Stimulated activated naive CD8-positive, alpha-beta T cell treated with anti-CD3 and anti-CD28 coated beads, Interleukin-15, amount 100 ng/mL, for 72 hours (primary cell): ENCODE data around the gene DHRS12.

Experiments used
- ATAC-seq: fragments of 150-1000 bp; cut with Tn5 transposase; 2 replicates; pipeline ENCODE4 v1.10.0; 2021; ENCODE audit warnings: mild to moderate bottlenecking, moderate library complexity
- DNase-seq, 2 donors: peaks; one replicate each; pipeline ENCODE4 v3.0.0; 2021 to 2022
- H3K27ac Mint-ChIP-seq, 2 donors: one replicate each; pipeline ENCODE4 v1.8.0; 2022; ENCODE audit warnings: mild to moderate bottlenecking in 2 of 2, mixed read lengths in 2 of 2, moderate library complexity in 2 of 2
- H3K27me3 Mint-ChIP-seq: one replicate; pipeline ENCODE4 v1.8.0; 2022; ENCODE audit warnings: mixed read lengths
- H3K4me1 Mint-ChIP-seq: one replicate; pipeline ENCODE4 v1.8.0; 2022; ENCODE audit warnings: mild to moderate bottlenecking, mixed read lengths
- H3K4me3 Mint-ChIP-seq, 2 donors: one replicate each; pipeline ENCODE4 v1.8.0; 2022; ENCODE audit warnings: mild to moderate bottlenecking in 2 of 2, mixed read lengths in 2 of 2, moderate library complexity in 1 of 2
- H3K9me3 Mint-ChIP-seq, 2 donors: one replicate each; pipeline ENCODE4 v1.8.0; 2022; ENCODE audit warnings: mixed read lengths in 2 of 2

Gene DHRS12

GRCh38 chr13:51768976-51769375 lies 35.0 kb downstream of the DHRS12 start:
- no peak overlapping the region for H3K4me3 Mint-ChIP-seq
- ATAC-seq (no peak), DNase-seq (no peak)
- no peak overlapping the region for H3K27ac Mint-ChIP-seq
- no peaks in the 10 kb centered on the region for H3K9me3 Mint-ChIP-seq
- H3K4me1 Mint-ChIP-seq = peaks cover 30% of the 10 kb centered on the region
- H3K27me3 Mint-ChIP-seq = no peaks in the 10 kb centered on the region

GRCh38 chr13:51768378-51768921 lies 35.5 kb downstream of the DHRS12 start:
- Mint-ChIP-seq H3K9me3 (no peaks in the 10 kb centered on the region), H3K4me1 (peaks cover 35% of the 10 kb centered on the region), H3K27me3 (no peaks in the 10 kb centered on the region), H3K4me3 (no peak overlapping the region), H3K27ac (peak overlapping the region in 1 of 2 donors; percentile 71)
- ATAC-seq (no peak), DNase-seq (no peak)

GRCh38 chr13:51767100-51767499 lies 36.9 kb downstream of the DHRS12 start:
- no peak overlapping the region for H3K4me3 Mint-ChIP-seq
- H3K27me3 Mint-ChIP-seq = no peaks in the 10 kb centered on the region
- no peaks in the 10 kb centered on the region for H3K9me3 Mint-ChIP-seq
- H3K27ac Mint-ChIP-seq = no peak overlapping the region
- no peak for DNase-seq
- no peak for ATAC-seq
- H3K4me1 Mint-ChIP-seq = peaks cover 44% of the 10 kb centered on the region

- H3K27me3 Mint-ChIP-seq = no peaks in the 10 kb centered on the region
- H3K27ac Mint-ChIP-seq = peak overlapping the region; percentile 95 to 96
- DNase-seq = no peak
- H3K4me1 Mint-ChIP-seq = peaks cover 44% of the 10 kb centered on the region
- H3K4me3 Mint-ChIP-seq = peak overlapping the region; percentile 88 to 94
- no peaks in the 10 kb centered on the region for H3K9me3 Mint-ChIP-seq
- ATAC-seq = no peak
Observed at GRCh38 chr13:51765142-51765515, 38.8 kb downstream of the DHRS12 start.

GRCh38 chr13:51764184-51765141 lies 39.5 kb downstream of the DHRS12 start:
- Mint-ChIP-seq H3K27ac (peak overlapping the region; percentile 95 to 96), H3K9me3 (no peaks in the 10 kb centered on the region), H3K27me3 (no peaks in the 10 kb centered on the region), H3K4me3 (peak overlapping the region; percentile 88 to 94), H3K4me1 (peaks cover 44% of the 10 kb centered on the region)
- DNase-seq = peak; percentile 65 to 80
- peak; percentile 96 for ATAC-seq

GRCh38 chr13:51763486-51763885 lies 40.5 kb downstream of the DHRS12 start:
- Mint-ChIP-seq H3K4me1 (peaks cover 44% of the 10 kb centered on the region), H3K27ac (peak overlapping the region; percentile 19 to 56), H3K9me3 (no peaks in the 10 kb centered on the region), H3K4me3 (peak overlapping the region in 1 of 2 donors; percentile 5), H3K27me3 (no peaks in the 10 kb centered on the region)
- DNase-seq (no peak), ATAC-seq (no peak)

GRCh38 chr13:51761643-51762350 lies 42.2 kb downstream of the DHRS12 start:
- Mint-ChIP-seq H3K4me3 (no peak overlapping the region), H3K27me3 (no peaks in the 10 kb centered on the region)
- no peak for ATAC-seq

GRCh38 chr13:51760592-51760991 lies 43.4 kb downstream of the DHRS12 start:
- DNase-seq = no peak
- Mint-ChIP-seq H3K27me3 (no peaks in the 10 kb centered on the region), H3K9me3 (no peaks in the 10 kb centered on the region), H3K4me1 (peaks cover 30% of the 10 kb centered on the region), H3K27ac (peak overlapping the region; percentile 14 to 31), H3K4me3 (no peak overlapping the region)
- no peak for ATAC-seq

More at GRCh38 chr13:51761643-51762350, 42.2 kb downstream of the DHRS12 start:
- no peaks in the 10 kb centered on the region for H3K9me3 Mint-ChIP-seq
- H3K4me1 Mint-ChIP-seq = peaks cover 43% of the 10 kb centered on the region
- H3K27ac Mint-ChIP-seq = no peak overlapping the region
- DNase-seq = no peak

GRCh38 chr13:51759240-51759639 lies 44.7 kb downstream of the DHRS12 start:
- DNase-seq = no peak
- peaks cover 17% of the 10 kb centered on the region for H3K4me1 Mint-ChIP-seq
- no peak for ATAC-seq
- H3K9me3 Mint-ChIP-seq = no peaks in the 10 kb centered on the region
- H3K27ac Mint-ChIP-seq = no peak overlapping the region
- no peak overlapping the region for H3K4me3 Mint-ChIP-seq
- H3K27me3 Mint-ChIP-seq = no peaks in the 10 kb centered on the region

GRCh38 chr13:51758691-51759090 lies 45.3 kb downstream of the DHRS12 start:
- Mint-ChIP-seq H3K4me1 (peaks cover 11% of the 10 kb centered on the region), H3K9me3 (no peaks in the 10 kb centered on the region), H3K4me3 (no peak overlapping the region), H3K27me3 (no peaks in the 10 kb centered on the region), H3K27ac (peak overlapping the region in 1 of 2 donors; percentile 31)
- ATAC-seq (no peak), DNase-seq (no peak)

- H3K4me3 Mint-ChIP-seq = no peak overlapping the region
- no peak overlapping the region for H3K27ac Mint-ChIP-seq
- no peaks in the 10 kb centered on the region for H3K9me3 Mint-ChIP-seq
- no peaks in the 10 kb centered on the region for H3K4me1 Mint-ChIP-seq
- DNase-seq = no peak
- H3K27me3 Mint-ChIP-seq = no peaks in the 10 kb centered on the region
- no peak for ATAC-seq
Observed at GRCh38 chr13:51756651-51757050, 47.3 kb downstream of the DHRS12 start.

GRCh38 chr13:51747438-51748434 lies 56.2 kb downstream of the DHRS12 start:
- Mint-ChIP-seq H3K9me3 (peaks cover 8 to 16% of the 10 kb centered on the region in 2 donors), H3K4me3 (no peak overlapping the region), H3K27me3 (no peaks in the 10 kb centered on the region), H3K4me1 (no peaks in the 10 kb centered on the region), H3K27ac (peak overlapping the region in 1 of 2 donors; percentile 48)
- ATAC-seq (no peak), DNase-seq (no peak)

- no peak for ATAC-seq
- Mint-ChIP-seq H3K9me3 (peaks cover 8 to 16% of the 10 kb centered on the region in 2 donors), H3K27me3 (no peaks in the 10 kb centered on the region), H3K4me3 (no peak overlapping the region), H3K4me1 (no peaks in the 10 kb centered on the region), H3K27ac (no peak overlapping the region)
- no peak for DNase-seq
Observed at GRCh38 chr13:51746802-51747201, 57.2 kb downstream of the DHRS12 start.

- no peaks in the 10 kb centered on the region for H3K27me3 Mint-ChIP-seq
- H3K4me1 Mint-ChIP-seq = peaks cover 10% of the 10 kb centered on the region
- no peak overlapping the region for H3K4me3 Mint-ChIP-seq
- no peak for DNase-seq
- no peak for ATAC-seq
- H3K9me3 Mint-ChIP-seq = peaks cover 8 to 16% of the 10 kb centered on the region in 2 donors
- H3K27ac Mint-ChIP-seq = peak overlapping the region in 1 of 2 donors; percentile 19
Observed at GRCh38 chr13:51745243-51745642, 58.7 kb downstream of the DHRS12 start.

- ATAC-seq (no peak), DNase-seq (no peak)
- Mint-ChIP-seq H3K27ac (no peak overlapping the region), H3K4me3 (no peak overlapping the region), H3K9me3 (peaks cover under 1 to 4% of the 10 kb centered on the region in 2 donors), H3K27me3 (no peaks in the 10 kb centered on the region), H3K4me1 (peaks cover 33% of the 10 kb centered on the region)
Observed at GRCh38 chr13:51742611-51743010, 61.4 kb downstream of the DHRS12 start.
